ENCODE results near the gene MYBPC1. TPM values are rescaled to one million over a fixed set of nuclear protein-coding genes. Genes with fewer than 3 reads are reported as not detected.

The MYBPC1 gene
- total RNA-seq, 4 donors from 2014 or later: 2,958 to 5,874 (median 4,932) TPM

DNA sequence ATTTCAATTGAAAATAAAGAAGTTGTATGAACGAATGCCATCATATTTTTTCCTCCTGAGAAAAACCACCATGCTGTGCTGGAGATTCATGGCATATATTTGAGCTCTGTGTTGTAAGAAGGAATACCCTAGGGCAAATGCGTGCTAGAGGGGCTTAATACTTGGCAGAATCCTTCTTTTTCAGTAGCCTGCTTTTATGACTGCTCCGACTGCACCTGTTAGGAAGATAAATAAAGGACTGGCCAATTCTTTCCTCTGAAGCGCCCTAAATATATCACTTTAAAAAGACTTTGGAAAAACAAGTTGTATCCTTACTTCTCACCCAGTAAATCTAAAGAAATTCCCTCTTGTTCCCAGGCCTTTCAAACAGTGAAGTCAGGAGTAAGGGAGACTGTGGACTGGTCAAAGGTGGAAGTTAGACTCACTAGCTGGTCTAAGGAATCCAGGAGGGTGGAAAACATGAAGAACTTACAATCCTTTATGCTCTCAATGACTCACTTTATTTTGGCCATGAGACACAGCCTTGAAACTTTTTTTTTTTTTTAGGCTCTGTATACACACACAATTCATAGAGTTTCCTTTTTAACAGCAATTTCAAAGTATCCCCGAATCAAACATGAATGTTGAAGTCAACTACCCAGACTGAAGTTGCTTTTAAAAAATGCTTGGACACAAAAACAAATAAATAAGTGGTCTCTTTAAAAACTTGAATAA is 5.2 kb downstream of the MYBPC1 start:
- Histone ChIP-seq H3K27ac (peak overlapping the region; percentile 85 to 93 (median 92)), H3K4me3 (peak overlapping the region; percentile 48 to 64 (median 52))
- ATAC-seq: peak in 1 of 2 donors; percentile 19

DNA sequence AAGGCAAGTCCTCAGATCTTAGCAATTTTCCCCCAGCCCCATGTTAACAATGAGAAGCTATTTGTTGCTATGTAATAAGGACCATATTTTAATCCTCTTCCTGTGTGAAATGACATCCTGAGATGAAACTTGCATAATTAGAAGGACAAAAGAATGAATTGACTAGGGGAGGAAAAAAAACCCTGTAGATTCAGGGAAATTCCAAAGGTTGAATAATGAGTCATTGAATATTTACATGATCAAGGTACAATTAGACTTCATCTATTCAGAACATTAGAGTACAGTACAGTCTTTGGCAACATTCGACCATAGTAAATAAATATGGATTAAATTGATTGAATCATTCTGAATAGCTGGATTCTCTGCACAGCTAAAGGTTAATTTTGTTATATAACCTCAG is 9.4 kb downstream of the MYBPC1 start:
- H3K27ac ChIP-seq: peak overlapping the region; percentile 85 to 93 (median 92)
- intact Hi-C loops (cut with DNase I; ENCODE audit: low total_unique reads): no loop called here
- TF ChIP-seq POLR2A (IDR thresholded peaks at IDR 0.05): no peak
- TF ChIP-seq, protein P1, sequence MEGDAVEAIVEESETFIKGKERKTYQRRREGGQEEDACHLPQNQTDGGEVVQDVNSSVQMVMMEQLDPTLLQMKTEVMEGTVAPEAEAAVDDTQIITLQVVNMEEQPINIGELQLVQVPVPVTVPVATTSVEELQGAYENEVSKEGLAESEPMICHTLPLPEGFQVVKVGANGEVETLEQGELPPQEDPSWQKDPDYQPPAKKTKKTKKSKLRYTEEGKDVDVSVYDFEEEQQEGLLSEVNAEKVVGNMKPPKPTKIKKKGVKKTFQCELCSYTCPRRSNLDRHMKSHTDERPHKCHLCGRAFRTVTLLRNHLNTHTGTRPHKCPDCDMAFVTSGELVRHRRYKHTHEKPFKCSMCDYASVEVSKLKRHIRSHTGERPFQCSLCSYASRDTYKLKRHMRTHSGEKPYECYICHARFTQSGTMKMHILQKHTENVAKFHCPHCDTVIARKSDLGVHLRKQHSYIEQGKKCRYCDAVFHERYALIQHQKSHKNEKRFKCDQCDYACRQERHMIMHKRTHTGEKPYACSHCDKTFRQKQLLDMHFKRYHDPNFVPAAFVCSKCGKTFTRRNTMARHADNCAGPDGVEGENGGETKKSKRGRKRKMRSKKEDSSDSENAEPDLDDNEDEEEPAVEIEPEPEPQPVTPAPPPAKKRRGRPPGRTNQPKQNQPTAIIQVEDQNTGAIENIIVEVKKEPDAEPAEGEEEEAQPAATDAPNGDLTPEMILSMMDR (IDR thresholded peaks at IDR 0.05 in 4 of 5, conservative IDR thresholded peaks at IDR 0.05 in 1 of 5): no peak
- H3K9me3 ChIP-seq: no peaks in the 10 kb centered on the region
- ATAC-seq (no peak), DNase-seq (no peak)
- no peaks in the 10 kb centered on the region for H3K27me3 ChIP-seq
- in situ Hi-C loops (cut with MboI; ENCODE audit: low sequenced_read_pairs in 4 of 4): no loop called here
- H3K4me3 ChIP-seq: peak overlapping the region in 1 of 4 donors; percentile 2
- peaks cover 48 to 68% of the 10 kb centered on the region in 2 donors for H3K4me1 ChIP-seq
- H3K36me3 ChIP-seq: peaks cover 0 to 24% of the 10 kb centered on the region in 2 donors

More for the DNA sequence above, 5.2 kb downstream of the MYBPC1 start:
- no peaks in the 10 kb centered on the region for H3K9me3 ChIP-seq
- in situ Hi-C loops (cut with MboI; ENCODE audit: low sequenced_read_pairs in 4 of 4) (no loop called here), intact Hi-C loops (cut with DNase I; ENCODE audit: low total_unique reads) (no loop called here)
- no peaks in the 10 kb centered on the region for H3K27me3 ChIP-seq
- peaks cover 27 to 39% of the 10 kb centered on the region in 2 donors for H3K4me1 ChIP-seq
- TF ChIP-seq, protein P1 (IDR thresholded peaks at IDR 0.05 in 4 of 5, conservative IDR thresholded peaks at IDR 0.05 in 1 of 5): no peak
- TF ChIP-seq POLR2A (IDR thresholded peaks at IDR 0.05): peak in 1 of 2 donors; percentile 12
- DNase-seq: no peak
- peaks cover 0 to 50% of the 10 kb centered on the region in 2 donors for H3K36me3 ChIP-seq

DNA sequence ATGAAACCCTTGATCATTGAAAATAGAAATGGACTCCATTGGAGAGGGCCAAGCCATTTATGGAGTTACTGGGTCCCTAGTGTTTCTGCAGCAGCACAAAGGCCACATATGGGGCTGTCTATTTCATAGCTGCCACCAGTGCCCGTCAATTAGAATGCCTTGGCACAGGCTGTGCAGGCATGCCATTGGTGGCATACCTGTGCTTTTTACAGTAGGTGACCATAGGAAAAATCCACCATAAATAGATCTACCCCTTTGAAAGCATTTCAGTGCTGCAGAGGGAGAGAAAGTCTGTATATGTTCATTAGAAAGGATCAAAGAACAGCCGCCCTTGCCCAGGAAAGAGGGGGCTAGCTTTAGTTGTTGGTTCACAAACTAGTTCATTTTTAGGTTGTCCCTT is 13.1 kb downstream of the MYBPC1 start:
- peak; percentile 59 to 66 for DNase-seq
- H3K4me3 ChIP-seq: peak overlapping the region; percentile 3 to 32 (median 16)

DNA sequence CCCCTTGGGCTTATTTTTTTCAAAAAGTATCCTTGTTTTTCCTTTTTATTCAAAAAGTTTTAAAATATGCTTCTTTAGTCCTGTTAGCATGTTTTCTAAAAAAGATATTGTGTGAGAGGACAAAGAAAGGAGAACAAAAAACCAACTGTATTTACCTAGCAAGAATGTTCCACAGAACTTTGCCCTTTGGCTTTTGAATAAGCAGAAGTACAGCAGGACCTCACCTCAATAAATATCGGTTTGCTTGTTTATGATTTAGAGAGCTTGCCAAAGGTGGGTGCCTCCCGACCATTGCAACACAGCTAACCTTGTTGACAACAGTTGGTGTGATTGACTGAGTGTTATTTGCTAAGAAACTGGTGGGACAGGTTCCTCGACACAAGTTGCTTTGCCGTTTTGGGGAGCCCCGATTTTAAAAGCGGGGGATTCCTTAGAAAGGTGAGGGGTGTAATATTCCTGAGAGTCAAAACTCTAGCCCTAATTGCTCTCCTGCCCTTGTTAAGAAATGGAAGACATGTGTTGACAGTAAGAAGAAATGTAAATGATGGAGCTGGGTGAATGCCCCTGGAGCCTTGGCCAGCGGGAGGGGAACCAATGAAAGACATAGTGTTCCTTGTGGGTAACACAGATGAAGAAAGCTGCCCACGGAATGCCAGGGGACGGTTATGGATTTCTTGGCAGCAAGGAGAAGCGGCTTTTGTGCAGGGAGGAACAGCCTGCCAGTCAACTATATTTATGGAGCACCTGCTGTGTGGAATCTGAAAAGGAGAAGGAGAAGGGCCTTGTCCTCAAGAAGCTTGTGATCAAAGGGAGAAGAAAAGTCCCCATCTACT is 13.7 kb downstream of the MYBPC1 start:
- H3K36me3 ChIP-seq: peaks cover 0 to 9% of the 10 kb centered on the region in 2 donors
- intact Hi-C loops (cut with DNase I; ENCODE audit: low total_unique reads) (loop anchor here (1.0 to 2.0 kb wide), 2 partner anchors 14 to 40 kb away; partner anchors contain the start of gene MYBPC1), in situ Hi-C loops (cut with MboI; ENCODE audit: low sequenced_read_pairs in 4 of 4) (no loop called here)
- peaks cover 67 to 82% of the 10 kb centered on the region in 2 donors for H3K4me1 ChIP-seq
- H3K27me3 ChIP-seq: no peaks in the 10 kb centered on the region
- H3K9me3 ChIP-seq: no peaks in the 10 kb centered on the region
- DNase-seq: peak; percentile 91 to 98
- ATAC-seq: peak; percentile 61 to 74
- TF ChIP-seq, protein P1 (IDR thresholded peaks at IDR 0.05 in 4 of 5, conservative IDR thresholded peaks at IDR 0.05 in 1 of 5): no peak
- TF ChIP-seq POLR2A (IDR thresholded peaks at IDR 0.05): no peak
- peak overlapping the region; percentile 3 to 32 (median 16) for H3K4me3 ChIP-seq
- peak overlapping the region; percentile 85 to 93 (median 92) for H3K27ac ChIP-seq

More for the DNA sequence above, 13.1 kb downstream of the MYBPC1 start:
- intact Hi-C loops (cut with DNase I; ENCODE audit: low total_unique reads) (loop anchor here (1.0 to 2.0 kb wide), 2 partner anchors 13 to 40 kb away; partner anchors contain the start of gene MYBPC1), in situ Hi-C loops (cut with MboI; ENCODE audit: low sequenced_read_pairs in 4 of 4) (no loop called here)
- Histone ChIP-seq H3K9me3 (no peaks in the 10 kb centered on the region), H3K36me3 (peaks cover 0 to 9% of the 10 kb centered on the region in 2 donors), H3K4me1 (peaks cover 64 to 80% of the 10 kb centered on the region in 2 donors), H3K27ac (peak overlapping the region; percentile 85 to 93 (median 92)), H3K27me3 (no peaks in the 10 kb centered on the region)
- peak in 1 of 2 donors; percentile 30 for TF ChIP-seq POLR2A (IDR thresholded peaks at IDR 0.05)
- TF ChIP-seq, protein P1 (IDR thresholded peaks at IDR 0.05 in 4 of 5, conservative IDR thresholded peaks at IDR 0.05 in 1 of 5): no peak
- peak; percentile 13 to 14 for ATAC-seq
